A673 (cell line): ENCODE measurements around the gene FLT1. TPM values are rescaled to one million over a fixed set of nuclear protein-coding genes. Genes with fewer than 3 reads are reported as not detected.

Experiments used
- BruUV-seq: library from RNA; stranded (reverse); fragments of 400-500 nt; replicated peaks from 2 replicates; lab custom pipeline; 2021; lab: Mats Ljungman, UMichigan
- CTCF ChIA-PET: fragments of 300-600 bp; sonication (Branson Sonifier 250); formaldehyde crosslinking; loops from one replicate; lab custom pipeline; 2022; ENCODE audit warnings: antibody characterized with exemption; lab: Charles Lee
- POLR2A ChIA-PET: fragments of 300-600 bp; sonication (Branson Sonifier 250); formaldehyde crosslinking; loops from one replicate; lab custom pipeline; 2022; ENCODE audit warnings: antibody characterized with exemption; ENCODE audit not compliant: low non-redundant PET; lab: Charles Lee
- DNase-seq: peaks from one replicate; pipeline ENCODE4 v3.0.0-alpha.2; 2015; ENCODE audit warnings: low spot score
- H3K27ac ChIP-seq: fragments of 200-600 bp; sonication (generic); 2 replicates; pipeline ENCODE4 v1.5.1; 2016; ENCODE audit warnings: mixed run types, low read depth, mild to moderate bottlenecking, mixed read lengths, antibody characterized with exemption, low read length; ENCODE audit not compliant: poor library complexity, severe bottlenecking
- H3K27me3 ChIP-seq: fragments of 200-600 bp; sonication (generic); replicated peaks from 2 replicates; pipeline ENCODE4 v1.6.1; 2017; ENCODE audit warnings: mixed run types, low read depth, mild to moderate bottlenecking, mixed read lengths, antibody characterized with exemption, low read length; ENCODE audit not compliant: insufficient read depth, poor library complexity
- H3K36me3 ChIP-seq: fragments of 200-600 bp; sonication (generic); 2 replicates; pipeline ENCODE4 v1.6.1; 2016; ENCODE audit warnings: mixed run types, mild to moderate bottlenecking, mixed read lengths, antibody characterized with exemption, low read length; ENCODE audit not compliant: insufficient read depth, poor library complexity, severe bottlenecking
- H3K4me1 ChIP-seq: fragments of 200-600 bp; sonication (generic); 2 replicates; pipeline ENCODE4 v1.6.1; 2017; ENCODE audit warnings: mixed run types, mild to moderate bottlenecking, mixed read lengths, antibody characterized with exemption, low read length; ENCODE audit not compliant: insufficient read depth, poor library complexity, severe bottlenecking
- H3K4me3 ChIP-seq: fragments of 200-600 bp; sonication (generic); 2 replicates; pipeline ENCODE4 v1.5.1; 2016; ENCODE audit warnings: low read depth, mixed run types, mild to moderate bottlenecking, mixed read lengths, low read length; ENCODE audit not compliant: poor library complexity, severe bottlenecking
- H3K9me3 ChIP-seq: fragments of 200-600 bp; sonication (generic); 2 replicates; pipeline ENCODE4 v1.6.1; 2016; ENCODE audit warnings: mixed run types, low read depth, mild to moderate bottlenecking, mixed read lengths, antibody characterized with exemption, low read length; ENCODE audit not compliant: poor library complexity, severe bottlenecking
- EZH2 ChIP-seq: fragments of 200-600 bp; sonication (generic); IDR thresholded peaks from 2 replicates; pipeline ENCODE4 v1.6.1; 2017; ENCODE audit warnings: borderline replicate concordance, low read depth, mild to moderate bottlenecking, mixed read lengths, antibody characterized with exemption, low read length; ENCODE audit not compliant: poor library complexity, severe bottlenecking
- intact Hi-C: fragments of 100-400 bp; cut with micrococcal nuclease; formaldehyde crosslinking; loops from one replicate; pipeline ENCODE4 v1.10.0; 2022; ENCODE audit not compliant: unreplicated experiment
- total RNA-seq: library from RNA; stranded (reverse); gene quantifications from 2 replicates; pipeline ENCODE4 v1.2.3, GENCODE V29; 2021
- TF ChIP-seq, protein P1 (sequence below): fragments of 300-800, 200-600 bp; sonication (generic); conservative IDR thresholded peaks from 2 replicates; pipeline ENCODE4 v1.5.1; 2017; ENCODE audit warnings: low read depth, mild to moderate bottlenecking, antibody characterized with exemption, low read length, moderate library complexity, mixed read lengths

FLT1 gene
- total RNA-seq, 1 experiment from 2014 or later, result 5.2 TPM

- ChIA-PET CTCF (no interaction called here), POLR2A (no interaction called here)
- BruUV-seq, result no TSS peak
- Histone ChIP-seq H3K4me1 (peaks cover 6% of the 10 kb centered on the region), H3K27me3 (no peaks in the 10 kb centered on the region), H3K9me3 (no peaks in the 10 kb centered on the region), H3K27ac (no peak overlapping the region), H3K4me3 (no peak overlapping the region), H3K36me3 (no peaks in the 10 kb centered on the region)
- intact Hi-C loops, result no loop called here
- TF ChIP-seq EZH2, result no peak
- TF ChIP-seq, protein P1, sequence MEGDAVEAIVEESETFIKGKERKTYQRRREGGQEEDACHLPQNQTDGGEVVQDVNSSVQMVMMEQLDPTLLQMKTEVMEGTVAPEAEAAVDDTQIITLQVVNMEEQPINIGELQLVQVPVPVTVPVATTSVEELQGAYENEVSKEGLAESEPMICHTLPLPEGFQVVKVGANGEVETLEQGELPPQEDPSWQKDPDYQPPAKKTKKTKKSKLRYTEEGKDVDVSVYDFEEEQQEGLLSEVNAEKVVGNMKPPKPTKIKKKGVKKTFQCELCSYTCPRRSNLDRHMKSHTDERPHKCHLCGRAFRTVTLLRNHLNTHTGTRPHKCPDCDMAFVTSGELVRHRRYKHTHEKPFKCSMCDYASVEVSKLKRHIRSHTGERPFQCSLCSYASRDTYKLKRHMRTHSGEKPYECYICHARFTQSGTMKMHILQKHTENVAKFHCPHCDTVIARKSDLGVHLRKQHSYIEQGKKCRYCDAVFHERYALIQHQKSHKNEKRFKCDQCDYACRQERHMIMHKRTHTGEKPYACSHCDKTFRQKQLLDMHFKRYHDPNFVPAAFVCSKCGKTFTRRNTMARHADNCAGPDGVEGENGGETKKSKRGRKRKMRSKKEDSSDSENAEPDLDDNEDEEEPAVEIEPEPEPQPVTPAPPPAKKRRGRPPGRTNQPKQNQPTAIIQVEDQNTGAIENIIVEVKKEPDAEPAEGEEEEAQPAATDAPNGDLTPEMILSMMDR, result no peak
- no peak for DNase-seq
These were observed 188.6 kb downstream of the FLT1 start for GRCh38 chr13:28306325-28306724.

- DNase-seq, result peak; percentile 58
- intact Hi-C loops, result no loop called here
- BruUV-seq, result no TSS peak
- POLR2A ChIA-PET, result no interaction called here
- H3K9me3 ChIP-seq, result no peaks in the 10 kb centered on the region
- no peak overlapping the region for H3K4me3 ChIP-seq
- peaks cover 6% of the 10 kb centered on the region for H3K4me1 ChIP-seq
- TF ChIP-seq EZH2, result no peak
- TF ChIP-seq, protein P1, result no peak
- no peak overlapping the region for H3K27ac ChIP-seq
- H3K36me3 ChIP-seq, result no peaks in the 10 kb centered on the region
- H3K27me3 ChIP-seq, result no peaks in the 10 kb centered on the region
- CTCF ChIA-PET, result interaction anchor here (1.8 kb wide), 1 partner anchor 23 kb away, joined by 4 read pairs; no protein-coding TSS in a partner anchor
These were observed 193.1 kb downstream of the FLT1 start for GRCh38 chr13:28301839-28302238.

DNA sequence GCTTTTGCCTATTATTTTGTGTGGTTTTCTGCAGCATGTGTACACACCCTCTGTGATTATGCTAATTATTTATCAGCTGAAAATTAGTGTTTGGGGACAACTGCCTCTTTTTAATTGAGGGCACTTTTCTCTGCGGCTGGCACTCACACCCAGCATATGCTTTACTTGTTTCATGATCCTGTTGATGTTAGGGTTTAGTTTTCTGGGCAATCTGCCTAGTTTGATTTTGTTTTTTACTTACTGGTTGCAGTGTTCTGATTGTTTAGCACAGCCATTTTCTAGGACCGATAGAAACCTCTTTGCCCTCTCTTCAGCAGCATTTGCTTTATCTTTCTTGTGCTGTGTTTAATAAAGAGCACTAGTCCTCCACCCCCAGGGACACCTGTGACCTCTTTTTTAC is 195.0 kb downstream of the FLT1 start:
- Histone ChIP-seq H3K36me3 (no peaks in the 10 kb centered on the region), H3K4me1 (peaks cover 6% of the 10 kb centered on the region), H3K27ac (no peak overlapping the region), H3K27me3 (no peaks in the 10 kb centered on the region), H3K4me3 (no peak overlapping the region), H3K9me3 (no peaks in the 10 kb centered on the region)
- no TSS peak for BruUV-seq
- TF ChIP-seq, protein P1, result no peak
- no peak for TF ChIP-seq EZH2
- ChIA-PET CTCF (no interaction called here), POLR2A (no interaction called here)
- intact Hi-C loops, result no loop called here
- DNase-seq, result no peak
